NCI-H2227 (cell line): ENCODE measurements around the gene RGPD6.
"Not testable (repeated sequence)": the region's sequence is repeated elsewhere in the genome, so short reads cannot be mapped to it uniquely, and the experiment has no call there.

Experiments used
- DNase-seq: peaks from one replicate; lab custom pipeline; 2025; ENCODE audit not compliant: unreplicated experiment; lab: John Stamatoyannopoulos, UW

The RGPD6 gene

DNA sequence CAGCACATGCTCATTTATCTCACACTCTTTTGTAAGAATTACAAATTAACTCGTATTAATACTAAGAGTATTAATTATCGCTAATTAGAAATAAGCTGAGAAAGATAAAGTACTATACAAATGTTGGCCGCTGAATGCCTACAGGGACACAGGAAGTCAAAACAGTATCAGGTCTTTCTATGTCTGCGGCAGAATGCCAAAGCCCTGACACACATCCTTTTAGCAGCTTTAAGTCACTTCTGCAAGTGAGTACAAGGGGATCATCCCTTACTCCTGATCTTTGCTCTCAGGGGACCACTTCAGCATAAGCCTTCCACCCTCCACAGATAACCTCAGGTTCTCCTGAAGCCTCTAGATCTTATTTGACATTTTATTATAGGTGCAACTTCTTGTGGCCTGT lies 94.3 kb downstream of the RGPD6 start:
- not testable (repeated sequence) for DNase-seq

DNA sequence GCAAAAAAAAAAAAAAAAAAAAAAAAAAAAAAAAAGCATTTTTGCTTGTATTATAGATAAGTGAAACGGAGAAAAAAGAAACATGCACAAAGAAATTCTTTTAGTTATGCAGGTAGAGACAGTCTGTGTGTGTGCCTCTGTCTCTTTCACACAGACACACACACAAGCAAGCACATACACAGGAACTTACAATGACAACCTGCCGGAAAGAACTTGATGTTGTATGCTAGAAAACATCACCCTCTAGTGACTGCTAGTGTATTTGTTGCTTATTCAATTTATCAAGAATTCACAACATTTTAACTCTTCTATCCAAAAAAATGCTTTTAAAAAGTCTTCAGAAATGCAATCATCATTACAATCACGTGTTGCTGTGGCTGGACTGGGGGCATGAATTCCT lies 95.8 kb downstream of the RGPD6 start:
- DNase-seq: not testable (repeated sequence)

DNA sequence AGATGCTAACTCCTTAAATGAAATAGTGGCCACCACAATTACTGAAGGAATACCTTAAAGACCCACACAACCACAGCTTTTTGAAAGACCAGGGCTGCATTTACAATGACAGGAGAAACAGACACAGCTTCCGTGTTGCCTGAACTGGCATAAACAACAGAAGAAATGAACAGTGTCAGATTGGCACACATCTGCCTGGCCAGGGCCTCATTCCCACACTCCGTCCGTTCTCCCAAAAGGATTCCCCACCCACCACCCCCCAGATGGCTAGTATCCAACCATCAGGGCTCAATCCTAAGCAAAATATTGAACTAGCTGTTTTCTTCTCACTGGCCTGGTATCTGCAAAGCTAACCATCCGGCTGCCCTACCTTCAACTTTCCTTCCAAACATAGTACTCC lies 96.9 kb downstream of the RGPD6 start:
- not testable (repeated sequence) for DNase-seq

DNA sequence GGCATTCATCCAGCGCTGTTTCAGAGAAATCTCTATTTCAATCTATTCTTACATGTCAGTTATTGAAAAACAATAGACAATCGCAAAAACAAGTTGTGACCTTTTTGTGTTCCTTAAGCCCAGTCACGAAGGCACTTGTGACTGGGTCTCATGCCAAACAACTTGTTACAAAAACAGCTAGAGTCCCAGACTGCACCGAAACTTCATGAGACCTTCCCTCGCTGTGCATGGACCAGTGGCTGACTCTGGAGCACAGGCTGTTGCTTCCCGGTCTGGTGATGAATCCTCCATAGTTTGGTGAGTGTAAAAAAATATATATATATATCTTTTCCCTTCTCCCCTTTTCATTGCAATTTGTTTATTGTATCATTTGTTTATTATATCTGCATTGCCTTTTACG lies 99.7 kb downstream of the RGPD6 start:
- not testable (repeated sequence) for DNase-seq

DNA sequence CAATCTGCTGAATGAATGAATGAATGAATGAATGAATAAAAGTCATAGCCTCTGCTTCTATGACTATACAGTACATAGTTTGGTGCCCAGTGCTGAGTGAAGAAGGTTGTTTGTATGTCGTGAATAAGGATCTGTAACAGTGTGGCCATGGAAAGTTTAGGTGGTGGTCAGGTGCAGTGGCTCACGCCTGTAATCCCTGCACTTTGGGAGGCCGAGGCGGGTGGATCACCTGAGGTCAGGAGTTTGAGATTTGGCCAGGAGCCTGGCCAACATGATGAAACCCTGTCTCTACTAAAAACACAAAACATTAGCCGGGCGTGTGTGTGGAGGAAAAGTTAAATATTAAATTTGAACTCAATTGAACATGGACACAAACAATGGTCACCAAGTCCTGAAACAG lies 100.1 kb downstream of the RGPD6 start:
- DNase-seq: not testable (repeated sequence)

DNA sequence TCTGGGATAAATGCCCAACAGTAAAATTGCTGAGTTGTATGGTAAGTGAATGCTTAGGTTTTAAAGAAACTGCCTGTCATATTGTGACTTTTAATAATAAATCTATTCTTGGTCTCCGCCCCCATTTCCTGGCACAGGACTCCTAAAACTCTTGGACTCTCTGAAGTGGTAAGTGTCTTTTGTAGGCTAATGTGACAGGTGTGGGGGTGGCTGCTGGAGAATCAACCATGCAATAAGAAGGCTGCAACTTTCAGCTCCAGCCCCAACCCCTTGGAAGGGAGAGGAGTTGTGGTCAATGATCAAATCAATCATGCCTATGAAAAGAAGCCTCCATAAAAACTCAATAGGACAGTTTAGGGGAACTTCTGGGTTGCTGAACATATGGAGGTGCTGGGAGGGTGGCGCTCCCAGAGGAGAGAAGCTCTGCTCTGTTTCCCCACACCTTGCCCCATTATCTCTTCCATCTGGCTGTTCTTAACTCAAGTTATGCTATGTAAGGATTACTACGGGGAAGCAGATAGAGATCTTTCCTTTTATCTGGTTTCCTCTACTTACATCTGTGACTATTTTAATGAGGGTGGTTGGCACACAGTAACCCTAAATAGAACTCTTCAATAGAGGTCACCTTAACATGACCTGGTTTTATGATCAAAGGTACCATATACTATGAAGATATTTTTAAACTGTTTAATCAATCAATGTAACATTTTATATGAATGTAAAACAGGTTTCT lies 101.2 kb downstream of the RGPD6 start:
- DNase-seq: not testable (repeated sequence)

DNA sequence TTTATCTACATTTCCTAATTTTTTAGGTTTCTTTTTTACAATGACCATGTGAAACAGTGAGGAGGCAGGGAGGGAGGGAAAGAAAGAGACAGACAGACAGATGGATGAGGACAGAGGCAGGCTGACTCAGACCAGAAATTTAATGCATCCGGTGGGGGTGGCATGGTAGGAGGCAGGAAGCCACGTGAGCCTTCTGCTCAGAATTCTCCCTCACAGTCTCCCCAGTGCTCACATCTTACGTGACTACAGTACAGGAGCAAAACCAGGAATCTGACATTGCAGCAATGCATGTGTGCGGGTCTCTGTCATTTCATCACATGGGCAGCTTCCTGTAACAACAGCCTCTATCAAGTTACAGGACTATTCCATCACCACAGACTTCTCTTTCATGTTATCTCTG lies 102.1 kb downstream of the RGPD6 start:
- DNase-seq: not testable (repeated sequence)

DNA sequence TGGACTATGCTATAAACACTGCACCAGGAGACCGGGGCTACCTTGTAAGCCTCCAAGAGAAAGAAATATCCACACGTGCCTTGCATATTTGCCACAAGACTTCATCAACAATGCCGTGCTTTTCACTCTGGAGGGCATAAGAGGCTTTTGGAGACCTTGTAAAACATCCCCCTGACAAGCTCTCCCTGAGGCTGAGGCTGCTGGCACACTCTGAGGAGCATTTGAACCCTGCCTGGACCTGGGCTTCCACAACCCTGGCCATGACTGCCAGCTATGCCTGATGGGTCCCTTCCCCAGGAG lies 104.0 kb downstream of the RGPD6 start:
- DNase-seq: not testable (repeated sequence)

DNA sequence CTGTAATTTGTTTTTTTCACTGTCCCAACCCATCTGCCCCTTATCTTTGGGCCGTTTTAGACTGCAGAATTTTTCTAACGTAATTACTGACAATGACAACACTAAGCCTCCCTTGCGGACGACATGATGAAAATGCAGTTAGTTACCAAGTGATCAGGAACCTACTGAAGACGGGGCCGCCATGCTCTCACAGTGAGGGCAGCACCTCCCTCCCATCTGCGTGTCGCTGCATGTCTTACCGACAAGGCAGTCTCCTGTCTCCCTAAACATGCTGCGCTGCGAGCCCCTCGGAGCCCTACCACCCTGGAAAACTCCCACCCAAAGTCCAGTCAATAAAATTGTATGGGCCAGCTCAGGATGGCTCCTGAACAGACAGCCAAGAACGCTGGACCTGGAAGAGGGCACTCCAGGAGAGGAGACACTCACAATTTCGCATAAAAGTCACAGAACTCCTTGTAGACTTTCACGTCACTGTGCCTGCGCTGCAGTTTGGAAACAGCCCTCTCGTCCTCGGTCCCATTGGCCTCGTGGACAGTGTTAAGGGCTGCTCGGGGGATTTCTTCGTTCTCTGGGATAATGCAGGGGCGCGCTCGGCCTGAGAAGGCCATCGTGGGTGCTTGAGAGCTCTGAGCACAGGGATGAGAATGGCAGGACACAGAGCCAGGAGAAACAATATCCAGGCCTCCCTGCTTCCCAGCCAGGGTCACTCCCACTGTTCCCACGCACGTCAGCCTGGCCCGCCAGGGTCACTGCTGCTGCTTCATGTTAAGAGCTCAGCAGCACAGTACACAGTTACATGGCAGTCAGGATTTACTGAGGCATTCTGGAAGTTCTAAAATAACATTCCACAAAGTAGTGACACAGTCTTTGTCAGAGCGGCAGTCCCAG lies 104.6 kb downstream of the RGPD6 start, which contains the start of gene LIMS4:
LIMS4 (minus strand) TSS at position 646 of the 888 bp plus-strand sequence; CDS start at position 608, 38 bp downstream.
- DNase-seq: not testable (repeated sequence)

DNA sequence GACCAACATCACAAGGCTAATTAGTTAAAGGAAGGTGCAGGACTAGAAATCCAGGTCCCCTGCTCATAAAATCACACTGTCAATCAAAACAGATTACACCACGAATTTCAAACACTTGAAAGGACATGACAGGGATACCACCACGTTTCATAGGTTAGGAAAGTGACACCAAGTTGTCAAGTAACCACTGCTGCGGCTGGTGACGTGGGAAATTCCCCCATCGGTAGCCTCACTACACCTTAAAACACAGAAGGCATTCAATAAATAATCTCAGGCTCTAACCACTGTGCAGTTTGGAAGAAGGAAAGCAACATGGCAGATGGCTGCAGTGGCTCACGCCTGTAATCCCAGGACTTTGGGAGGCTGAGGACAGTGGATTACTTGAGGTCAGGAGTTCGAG lies 108.1 kb downstream of the RGPD6 start:
- DNase-seq: not testable (repeated sequence)

DNA sequence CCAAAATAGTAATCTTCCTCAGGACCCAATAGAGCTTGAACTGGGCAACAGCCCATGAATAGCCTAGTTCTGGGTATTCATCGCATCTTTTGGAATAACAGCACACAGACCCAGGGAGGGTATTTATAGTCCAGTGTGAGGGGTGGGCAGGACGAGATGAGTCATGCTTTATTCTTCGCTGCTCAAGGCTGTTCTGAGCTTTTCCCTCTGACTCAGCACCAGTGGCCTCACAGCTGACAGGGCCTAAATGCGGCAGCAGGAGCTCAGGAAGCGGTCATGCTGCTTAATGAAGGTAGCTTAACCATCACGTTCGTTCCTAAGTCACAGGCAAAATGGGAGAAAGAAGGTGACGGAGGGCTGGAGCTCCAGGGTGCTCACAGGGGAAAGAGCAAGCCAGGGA lies 111.7 kb downstream of the RGPD6 start:
- DNase-seq: not testable (repeated sequence)
